Nephron progenitor cell (in vitro differentiated cells): Measurements from ENCODE around the gene EPHB6.

Experiments
- DNase-seq: peaks from one replicate; pipeline ENCODE4 v3.0.0; 2021
- H3K27ac Mint-ChIP-seq: 2 replicates; pipeline ENCODE4 v1.8.0; 2021; ENCODE audit warnings: mild to moderate bottlenecking, moderate library complexity, mixed read lengths
- H3K27me3 Mint-ChIP-seq: 2 replicates; pipeline ENCODE4 v1.8.0; 2021; ENCODE audit warnings: mild to moderate bottlenecking, low read depth, mixed read lengths; ENCODE audit not compliant: poor library complexity
- H3K36me3 Mint-ChIP-seq: 2 replicates; pipeline ENCODE4 v1.8.0; 2021; ENCODE audit warnings: low read depth, mixed read lengths
- H3K4me1 Mint-ChIP-seq: 2 replicates; pipeline ENCODE4 v1.8.0; 2021; ENCODE audit warnings: mixed read lengths
- H3K4me3 Mint-ChIP-seq: 2 replicates; pipeline ENCODE4 v1.8.0; 2021; ENCODE audit warnings: mild to moderate bottlenecking, moderate library complexity, mixed read lengths
- H3K9me3 Mint-ChIP-seq: 2 replicates; pipeline ENCODE4 v1.8.0; 2021; ENCODE audit warnings: mild to moderate bottlenecking, moderate library complexity, mixed read lengths
- TF ChIP-seq, protein P1 (sequence below): fragments of 200-600 bp; sonication (generic); IDR thresholded peaks from 2 replicates; pipeline ENCODE4 v1.5.0; 2021; ENCODE audit warnings: antibody characterized with exemption

EPHB6 gene

DNA sequence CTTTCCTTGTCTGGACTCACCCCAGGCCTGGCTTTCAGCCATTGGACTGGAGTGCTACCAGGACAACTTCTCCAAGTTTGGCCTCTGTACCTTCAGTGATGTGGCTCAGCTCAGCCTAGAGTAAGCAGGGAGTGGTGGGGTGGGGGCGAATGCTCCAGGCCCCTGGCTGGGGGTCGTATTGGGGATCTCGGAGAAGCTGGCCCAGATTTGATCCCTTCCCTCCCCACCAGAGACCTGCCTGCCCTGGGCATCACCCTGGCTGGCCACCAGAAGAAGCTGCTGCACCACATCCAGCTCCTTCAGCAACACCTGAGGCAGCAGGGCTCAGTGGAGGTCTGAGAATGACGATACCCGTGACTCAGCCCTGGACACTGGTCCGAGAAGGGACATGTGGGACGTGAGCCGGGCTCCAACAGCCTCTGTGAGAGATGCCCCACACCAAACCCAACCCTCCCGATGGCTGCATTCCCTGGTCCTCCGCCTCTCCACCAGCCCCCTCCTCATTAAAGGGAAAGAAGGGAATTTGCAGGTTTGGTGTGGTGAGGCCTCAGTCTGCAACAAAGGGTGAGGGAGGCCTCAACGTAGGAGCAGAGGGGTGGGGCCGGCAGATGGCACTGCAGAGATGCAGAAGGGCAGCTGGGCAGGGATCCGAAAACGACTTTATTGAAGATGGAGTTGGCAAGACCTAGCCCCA lies 15.8 kb downstream of the EPHB6 start:
- H3K36me3 Mint-ChIP-seq, result peaks cover 55% of the 10 kb centered on the region
- H3K27ac Mint-ChIP-seq, result no peak overlapping the region
- no peaks in the 10 kb centered on the region for H3K4me1 Mint-ChIP-seq
- peaks cover 7% of the 10 kb centered on the region for H3K27me3 Mint-ChIP-seq
- no peaks in the 10 kb centered on the region for H3K9me3 Mint-ChIP-seq
- no peak for DNase-seq
- no peak overlapping the region for H3K4me3 Mint-ChIP-seq
- TF ChIP-seq, protein P1, sequence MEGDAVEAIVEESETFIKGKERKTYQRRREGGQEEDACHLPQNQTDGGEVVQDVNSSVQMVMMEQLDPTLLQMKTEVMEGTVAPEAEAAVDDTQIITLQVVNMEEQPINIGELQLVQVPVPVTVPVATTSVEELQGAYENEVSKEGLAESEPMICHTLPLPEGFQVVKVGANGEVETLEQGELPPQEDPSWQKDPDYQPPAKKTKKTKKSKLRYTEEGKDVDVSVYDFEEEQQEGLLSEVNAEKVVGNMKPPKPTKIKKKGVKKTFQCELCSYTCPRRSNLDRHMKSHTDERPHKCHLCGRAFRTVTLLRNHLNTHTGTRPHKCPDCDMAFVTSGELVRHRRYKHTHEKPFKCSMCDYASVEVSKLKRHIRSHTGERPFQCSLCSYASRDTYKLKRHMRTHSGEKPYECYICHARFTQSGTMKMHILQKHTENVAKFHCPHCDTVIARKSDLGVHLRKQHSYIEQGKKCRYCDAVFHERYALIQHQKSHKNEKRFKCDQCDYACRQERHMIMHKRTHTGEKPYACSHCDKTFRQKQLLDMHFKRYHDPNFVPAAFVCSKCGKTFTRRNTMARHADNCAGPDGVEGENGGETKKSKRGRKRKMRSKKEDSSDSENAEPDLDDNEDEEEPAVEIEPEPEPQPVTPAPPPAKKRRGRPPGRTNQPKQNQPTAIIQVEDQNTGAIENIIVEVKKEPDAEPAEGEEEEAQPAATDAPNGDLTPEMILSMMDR, result no peak

DNA sequence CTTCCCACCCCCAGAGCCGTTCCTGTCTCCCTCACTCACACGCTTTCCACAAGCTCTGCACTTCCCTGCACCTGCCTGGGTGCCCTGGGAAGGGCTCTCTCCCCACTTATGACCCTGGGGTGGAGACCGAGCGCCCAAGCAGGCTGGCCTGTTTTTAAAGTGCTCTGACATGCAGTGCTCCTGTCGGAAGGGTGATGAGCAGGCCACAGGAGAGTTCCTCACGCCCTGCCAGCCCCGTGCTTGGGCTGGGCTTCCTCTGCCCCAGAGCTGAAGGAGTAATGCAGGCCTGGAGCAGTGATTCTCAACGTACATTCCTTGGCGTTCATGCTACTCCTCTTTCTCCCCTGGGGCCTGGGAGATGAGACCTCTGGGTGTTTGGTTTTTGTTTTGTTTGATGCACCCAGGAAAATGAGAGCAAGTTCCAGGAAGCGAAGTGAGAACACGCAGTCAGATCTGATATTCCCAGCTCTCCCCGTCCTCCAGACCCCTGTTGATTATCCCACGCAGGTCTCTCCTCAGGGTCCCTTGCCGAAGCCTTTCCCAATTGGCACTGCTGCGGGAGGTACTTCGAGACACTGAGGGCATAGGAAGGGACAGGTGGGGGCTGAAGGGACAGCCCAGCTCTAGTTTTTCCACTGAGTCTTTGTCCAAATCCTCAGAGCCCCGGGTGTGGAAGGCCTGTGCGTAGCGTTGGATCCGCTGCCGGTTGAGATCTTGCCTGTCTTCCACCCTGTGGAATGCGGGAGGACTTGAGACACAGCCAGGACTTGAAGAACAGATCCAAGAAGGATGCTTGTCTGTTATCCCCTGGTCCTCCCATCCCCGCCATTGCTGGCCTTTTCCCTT lies 16.6 kb downstream of the EPHB6 start:
- no peak for DNase-seq
- H3K4me1 Mint-ChIP-seq, result no peaks in the 10 kb centered on the region
- H3K27me3 Mint-ChIP-seq, result peaks cover 9% of the 10 kb centered on the region
- H3K9me3 Mint-ChIP-seq, result no peaks in the 10 kb centered on the region
- TF ChIP-seq, protein P1, result no peak
- H3K27ac Mint-ChIP-seq, result no peak overlapping the region
- peaks cover 61% of the 10 kb centered on the region for H3K36me3 Mint-ChIP-seq
- no peak overlapping the region for H3K4me3 Mint-ChIP-seq

DNA sequence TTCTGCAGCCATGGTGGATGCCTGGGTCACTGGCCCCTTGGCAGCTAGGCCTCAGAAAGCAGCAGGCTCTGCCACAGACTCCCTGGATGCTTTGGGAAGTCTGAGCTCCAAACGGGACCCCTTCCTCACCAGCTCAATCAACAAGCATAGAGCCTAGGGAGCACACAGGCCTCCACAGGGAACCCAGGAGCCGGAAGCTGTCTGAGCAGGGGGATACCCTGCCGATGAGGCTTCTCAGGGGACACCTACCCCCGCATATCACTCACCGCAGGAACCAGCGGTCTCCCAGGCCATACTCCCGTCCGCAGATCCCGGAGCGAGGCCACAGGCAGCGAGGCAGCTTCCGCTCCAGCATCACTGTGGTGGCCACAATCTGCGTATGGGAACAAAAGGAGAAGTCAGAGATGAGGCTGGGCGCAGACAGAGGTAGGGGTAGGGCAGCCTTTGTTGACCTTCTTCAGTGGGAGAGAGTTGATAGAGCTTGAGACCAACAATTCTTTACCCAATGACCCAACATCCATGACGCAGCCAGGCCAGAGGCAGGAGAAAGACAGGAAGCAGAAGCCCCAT lies 17.3 kb downstream of the EPHB6 start:
- TF ChIP-seq, protein P1, result no peak
- no peak for DNase-seq
- Mint-ChIP-seq H3K4me1 (no peaks in the 10 kb centered on the region), H3K36me3 (peaks cover 61% of the 10 kb centered on the region), H3K27me3 (peaks cover 7% of the 10 kb centered on the region), H3K27ac (peak overlapping the region; percentile 65), H3K4me3 (no peak overlapping the region), H3K9me3 (no peaks in the 10 kb centered on the region)

DNA sequence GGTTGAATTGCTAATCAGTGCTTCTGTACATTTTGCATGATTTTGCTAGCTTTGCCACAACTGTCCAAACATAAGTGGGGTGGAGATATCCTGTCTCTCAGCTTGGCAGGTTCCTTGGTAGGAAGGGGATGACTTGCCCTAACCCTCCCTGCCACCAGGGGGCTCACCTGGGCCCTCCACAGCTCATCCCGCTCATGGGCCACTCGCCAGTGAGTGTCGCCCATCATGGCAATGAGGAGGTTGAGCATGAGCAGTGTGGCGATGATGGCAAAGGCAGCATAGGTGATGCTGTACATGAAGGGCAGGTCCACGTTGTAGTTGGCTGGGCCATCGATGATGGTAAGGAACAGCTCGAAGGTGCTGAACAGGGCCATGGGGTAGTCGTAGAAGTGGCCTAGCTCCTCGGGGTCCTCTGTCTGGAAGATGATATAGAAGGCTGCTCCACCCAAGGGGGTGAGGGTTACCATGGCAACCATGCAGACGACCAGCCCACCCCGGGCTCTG lies 18.5 kb downstream of the EPHB6 start:
- Mint-ChIP-seq H3K4me3 (no peak overlapping the region), H3K9me3 (no peaks in the 10 kb centered on the region), H3K27ac (no peak overlapping the region), H3K27me3 (peaks cover 14% of the 10 kb centered on the region), H3K4me1 (no peaks in the 10 kb centered on the region), H3K36me3 (peaks cover 70% of the 10 kb centered on the region)
- TF ChIP-seq, protein P1, result peak; percentile 44
- peak; percentile 33 for DNase-seq

DNA sequence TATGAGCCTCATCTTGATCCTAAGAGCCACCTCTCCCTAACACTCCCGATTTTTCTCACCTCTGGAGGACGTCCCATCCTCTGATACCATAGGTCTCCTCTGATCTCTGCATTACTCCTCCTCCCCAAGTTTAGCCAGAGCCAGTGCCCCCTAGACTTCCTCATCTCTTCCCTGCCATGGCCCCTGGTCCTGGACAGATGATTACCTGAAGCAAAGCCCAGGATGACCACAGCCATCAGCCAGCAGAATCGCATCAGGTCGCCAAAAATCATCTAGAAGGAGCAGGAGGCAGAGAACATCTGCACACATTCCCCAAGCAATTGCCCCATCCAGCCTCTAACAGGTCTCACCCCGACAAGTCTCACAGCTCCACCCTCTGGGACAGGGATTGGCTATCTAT lies 19.0 kb downstream of the EPHB6 start:
- H3K27me3 Mint-ChIP-seq, result peaks cover 14% of the 10 kb centered on the region
- no peak overlapping the region for H3K27ac Mint-ChIP-seq
- H3K9me3 Mint-ChIP-seq, result no peaks in the 10 kb centered on the region
- peaks cover 70% of the 10 kb centered on the region for H3K36me3 Mint-ChIP-seq
- no peaks in the 10 kb centered on the region for H3K4me1 Mint-ChIP-seq
- TF ChIP-seq, protein P1, result no peak
- no peak overlapping the region for H3K4me3 Mint-ChIP-seq
- DNase-seq, result no peak
